HG03139 (cell line): ENCODE results near the gene LAPTM4A.
A peak's percentile ranks its signal among the peaks of the same experiment; 100 is the strongest.

ENCODE experiments used
- ATAC-seq: cut with Tn5 transposase; IDR thresholded peaks from one replicate; pipeline ENCODE4 v1.9.1; 2021; ENCODE audit not compliant: unreplicated experiment

The LAPTM4A gene

DNA sequence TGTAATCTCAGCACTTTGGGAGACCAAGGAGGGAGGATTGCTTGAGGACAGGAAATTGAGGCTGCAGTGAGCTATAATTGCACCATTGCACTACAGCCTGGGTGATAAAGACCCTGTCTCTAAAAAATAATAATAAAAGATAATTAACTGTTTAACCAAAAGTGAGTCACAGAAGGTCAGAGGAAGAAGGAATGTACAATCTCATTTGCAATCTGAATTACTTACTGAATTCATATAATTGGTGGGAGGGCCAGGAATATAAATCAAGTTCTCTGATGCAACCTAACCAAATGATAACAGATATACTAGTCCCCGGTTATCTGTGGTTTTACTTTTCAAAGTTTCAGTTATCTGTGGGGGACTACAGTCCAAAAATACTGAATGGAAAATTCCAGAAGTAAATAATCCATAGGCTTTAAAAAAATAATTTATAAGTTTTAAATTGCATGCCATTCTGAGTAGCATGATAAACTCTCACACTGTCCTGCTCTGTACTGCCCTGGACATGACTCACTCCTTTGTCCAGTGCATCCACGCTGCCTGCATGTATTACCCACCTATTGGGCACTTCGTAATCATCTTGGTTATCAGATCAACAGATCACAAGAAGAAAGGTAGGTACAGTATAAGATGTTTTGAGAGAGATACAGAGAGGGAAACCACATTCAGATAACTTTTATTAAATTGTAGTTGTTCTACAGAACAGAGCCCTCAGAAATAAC lies 26.2 kb downstream of the LAPTM4A start:
- no peak for ATAC-seq

DNA sequence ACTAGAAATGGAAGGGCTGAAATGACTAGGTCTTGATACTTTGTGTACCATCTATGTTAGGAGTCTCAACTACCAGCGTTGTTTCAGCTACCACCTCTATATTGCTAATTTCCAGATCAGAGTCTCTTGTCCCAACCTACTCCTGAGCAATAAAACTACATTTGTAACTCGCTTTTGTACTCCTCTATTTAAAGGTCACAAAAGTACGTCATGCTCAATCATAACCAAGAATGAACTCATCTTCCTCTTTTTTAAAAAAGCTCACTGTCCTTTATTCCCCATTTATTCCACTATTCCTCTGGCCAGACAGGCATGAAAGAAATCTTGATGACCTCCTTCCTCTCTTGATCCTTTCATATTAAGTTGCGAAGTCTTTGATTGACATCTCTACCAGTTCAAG lies 27.7 kb downstream of the LAPTM4A start:
- ATAC-seq = no peak

DNA sequence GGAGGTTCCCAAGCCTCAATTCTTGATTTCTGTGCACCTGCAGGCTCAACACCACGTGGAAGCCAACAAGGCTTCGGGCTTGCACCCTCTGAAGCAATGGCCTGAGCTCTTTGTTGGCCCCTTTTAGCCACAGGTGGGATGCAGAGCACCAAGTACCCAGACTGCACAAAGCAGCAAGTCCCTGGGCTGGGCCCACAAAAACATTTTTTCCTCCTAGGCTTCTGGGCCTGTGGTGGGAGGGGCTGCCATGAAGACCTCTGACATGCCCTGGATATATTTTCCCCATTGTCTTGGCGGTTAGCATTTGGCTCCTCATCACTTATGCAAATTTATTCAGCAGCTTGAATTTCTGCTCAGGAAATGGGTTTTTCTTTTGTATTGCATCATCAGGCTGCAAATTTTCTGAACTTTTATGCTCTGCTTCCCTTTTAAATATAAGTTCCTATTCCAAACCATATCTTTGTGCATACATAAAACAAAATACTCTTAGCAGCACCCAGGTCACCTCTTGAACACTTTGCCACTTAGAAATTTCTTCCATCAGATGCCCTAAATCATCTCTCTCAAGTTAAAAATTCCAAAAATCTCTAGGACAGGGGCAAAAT lies 29.9 kb downstream of the LAPTM4A start:
- ATAC-seq = no peak

GRCh38 chr2:20019747-20020146 lies 31.7 kb downstream of the LAPTM4A start:
- ATAC-seq = no peak

GRCh38 chr2:20018601-20019152 lies 32.8 kb downstream of the LAPTM4A start:
- no peak for ATAC-seq

DNA sequence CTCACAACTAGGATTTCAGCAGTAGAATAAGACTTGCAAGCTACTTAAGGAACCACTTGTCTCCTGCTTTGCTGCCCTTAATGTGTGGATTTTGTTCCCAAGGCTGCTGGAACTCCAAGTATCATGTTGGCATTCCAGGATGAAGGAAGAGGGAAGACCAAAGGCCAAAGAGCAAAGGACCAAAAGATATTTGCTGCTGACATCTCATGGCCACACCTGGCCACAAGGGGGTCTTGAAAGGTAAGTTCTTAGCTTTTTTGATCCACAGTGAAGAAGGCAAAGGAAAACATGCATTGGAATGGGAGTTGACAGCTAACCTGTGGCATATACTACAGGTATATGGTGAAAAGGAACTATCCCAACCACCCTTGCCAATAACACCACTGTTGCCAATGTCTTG lies 35.1 kb downstream of the LAPTM4A start:
- ATAC-seq = no peak

DNA sequence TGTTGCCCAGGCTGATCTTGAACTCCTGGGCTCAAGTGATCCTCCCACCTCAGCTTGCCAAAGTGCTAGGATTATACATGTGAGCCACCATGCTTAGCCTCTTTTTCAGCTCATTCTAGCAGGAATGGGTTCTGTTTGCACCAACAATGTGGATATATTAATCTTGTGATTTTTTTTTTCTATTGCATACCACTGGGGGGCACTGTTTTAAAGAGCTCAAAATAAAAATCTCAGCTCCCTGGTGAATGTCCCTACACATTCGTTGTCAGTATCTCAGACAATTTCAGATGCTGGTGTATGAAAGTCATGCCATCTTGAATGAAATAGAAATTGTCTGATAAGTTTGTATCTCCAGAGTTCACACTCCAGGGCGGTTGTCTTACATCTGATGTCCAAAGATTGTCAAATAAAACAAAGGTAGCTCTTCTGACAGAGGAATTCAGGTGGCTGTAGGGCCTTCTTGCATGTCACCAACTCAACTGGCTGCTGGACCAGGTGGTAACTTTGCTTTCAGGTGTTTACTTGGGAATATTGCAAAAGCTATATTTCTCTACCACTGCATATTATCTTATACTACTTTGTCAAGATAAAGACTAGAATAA lies 35.8 kb downstream of the LAPTM4A start:
- ATAC-seq = no peak

- no peak for ATAC-seq
These were observed 38.1 kb downstream of the LAPTM4A start for GRCh38 chr2:20013126-20013849.

- no peak for ATAC-seq
These were observed 38.9 kb downstream of the LAPTM4A start, which contains the start of gene MATN3 for GRCh38 chr2:20012282-20013125. Gene MATN3 (minus strand): TSS chr2:20012668. CDS start chr2:20012631, 37 bp downstream.

- ATAC-seq = no peak
These were observed 39.5 kb downstream of the LAPTM4A start for GRCh38 chr2:20012032-20012281.

GRCh38 chr2:20011276-20012031 lies 40.0 kb downstream of the LAPTM4A start:
- no peak for ATAC-seq

DNA sequence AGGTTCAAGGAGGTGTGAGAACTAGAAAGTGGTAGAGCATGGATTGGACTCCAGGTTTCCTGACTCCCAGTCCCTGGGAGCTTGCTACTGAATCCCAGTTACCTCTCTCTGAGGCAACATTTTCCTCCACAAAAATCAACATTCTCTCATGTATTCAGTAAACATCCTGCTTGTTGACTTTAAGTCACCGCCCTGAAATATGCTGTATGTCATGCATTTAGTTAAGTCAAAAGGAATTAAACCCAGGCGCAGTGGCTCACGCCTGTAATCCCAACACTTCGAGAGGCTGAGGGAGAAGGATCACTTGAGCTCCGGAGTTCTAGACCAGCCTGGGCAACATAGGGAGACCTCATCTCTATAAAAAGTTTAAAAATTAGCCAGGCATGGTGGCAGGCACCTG lies 42.7 kb downstream of the LAPTM4A start:
- no peak for ATAC-seq

DNA sequence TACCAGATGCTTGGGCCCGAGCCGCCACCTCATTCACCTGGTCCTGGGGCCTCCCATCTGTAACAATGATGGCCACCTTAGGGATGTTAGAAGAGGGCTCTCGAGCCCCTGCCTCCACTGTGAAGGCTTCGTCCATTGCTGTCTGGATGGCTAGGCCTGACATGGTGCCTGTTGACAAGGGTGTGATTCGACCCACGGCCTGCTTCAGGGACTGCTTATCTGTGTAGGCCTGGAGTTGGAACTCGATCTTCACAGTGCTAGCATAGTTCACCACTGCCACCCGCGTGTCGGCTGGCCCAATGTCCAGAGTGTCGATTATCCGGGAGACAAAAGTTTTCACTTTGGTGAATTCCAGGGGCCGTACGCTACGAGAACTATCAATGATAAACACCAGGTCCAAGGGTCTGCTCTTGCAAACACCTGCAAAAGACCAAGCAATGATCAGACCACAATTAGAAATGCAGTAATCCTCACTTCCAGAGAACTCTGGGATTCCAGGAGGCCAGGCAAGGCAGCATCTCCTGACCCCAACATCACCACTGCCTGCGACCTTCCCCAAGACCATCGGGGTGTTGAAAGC lies 45.4 kb downstream of the LAPTM4A start:
- ATAC-seq = no peak

DNA sequence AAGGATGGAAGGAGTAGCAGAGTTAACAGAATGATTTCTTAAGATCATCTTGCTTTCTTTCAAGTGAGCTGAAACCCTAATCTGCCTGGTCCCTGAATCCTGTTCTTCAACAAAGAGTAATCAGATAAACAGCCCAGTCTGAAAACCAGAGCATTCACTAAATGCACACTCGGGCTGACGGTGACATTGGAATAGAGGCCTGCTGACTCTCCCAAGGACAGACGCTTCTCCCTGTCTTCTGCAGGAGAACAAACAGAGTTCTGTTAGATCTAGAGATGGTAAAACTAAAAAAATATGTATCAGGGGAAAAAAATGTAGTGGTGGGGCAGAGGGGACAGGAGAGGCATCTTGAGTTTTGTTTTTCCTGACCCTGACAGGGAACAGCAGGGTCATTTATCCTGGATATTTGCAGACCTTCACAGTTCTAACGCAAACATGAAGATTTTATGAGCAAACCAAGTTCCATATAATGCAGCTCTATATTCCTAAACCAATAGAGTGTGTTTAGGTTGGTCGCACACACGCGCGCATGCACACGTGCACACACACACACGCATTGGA lies 46.3 kb downstream of the LAPTM4A start:
- no peak for ATAC-seq

DNA sequence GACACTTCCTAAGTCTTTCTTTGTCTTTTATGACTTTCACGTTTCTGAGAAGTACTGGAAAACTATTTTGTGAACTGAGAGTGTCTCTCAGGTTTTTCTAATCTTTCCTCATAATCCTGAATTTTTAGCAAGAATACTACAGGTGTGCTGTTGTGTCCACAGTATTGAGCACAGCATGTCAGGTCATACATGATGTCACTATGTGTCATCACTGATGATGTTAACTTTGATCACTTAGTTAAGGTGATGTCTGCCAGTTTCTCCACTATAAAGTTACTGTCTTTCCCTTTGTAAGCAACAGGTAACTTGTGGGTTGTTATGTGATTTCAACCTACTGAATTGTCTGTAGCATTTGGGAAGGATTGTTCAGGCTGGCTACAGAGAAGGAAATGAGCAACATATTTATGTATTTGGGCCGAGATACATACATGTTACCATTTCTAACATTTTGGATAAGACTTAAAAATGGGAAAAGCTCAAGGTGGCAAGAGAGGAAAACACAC lies 50.0 kb downstream of the LAPTM4A start:
- no peak for ATAC-seq

DNA sequence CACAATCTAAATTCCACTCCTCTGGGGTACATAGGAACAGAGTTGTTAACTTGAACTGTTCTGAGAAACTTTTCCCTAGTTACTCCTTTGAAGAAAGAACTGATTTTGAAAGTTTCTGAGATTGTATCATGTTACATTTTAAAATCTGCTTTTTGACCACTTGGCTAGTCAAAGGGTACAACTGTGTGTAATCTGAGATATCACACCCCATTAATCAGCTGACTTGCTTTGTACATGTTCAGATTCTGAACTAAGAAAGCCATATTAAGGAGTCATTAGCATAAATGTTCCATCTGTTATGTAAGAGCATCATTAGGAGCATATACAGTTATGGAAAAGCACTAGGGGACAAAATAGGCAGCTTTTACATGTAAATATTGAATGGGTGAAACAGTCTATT lies 57.7 kb downstream of the LAPTM4A start:
- no peak for ATAC-seq

GRCh38 chr2:19991895-19992294 lies 59.5 kb downstream of the LAPTM4A start:
- ATAC-seq = no peak

GRCh38 chr2:19990416-19990728 lies 61.1 kb downstream of the LAPTM4A start:
- ATAC-seq = no peak

DNA sequence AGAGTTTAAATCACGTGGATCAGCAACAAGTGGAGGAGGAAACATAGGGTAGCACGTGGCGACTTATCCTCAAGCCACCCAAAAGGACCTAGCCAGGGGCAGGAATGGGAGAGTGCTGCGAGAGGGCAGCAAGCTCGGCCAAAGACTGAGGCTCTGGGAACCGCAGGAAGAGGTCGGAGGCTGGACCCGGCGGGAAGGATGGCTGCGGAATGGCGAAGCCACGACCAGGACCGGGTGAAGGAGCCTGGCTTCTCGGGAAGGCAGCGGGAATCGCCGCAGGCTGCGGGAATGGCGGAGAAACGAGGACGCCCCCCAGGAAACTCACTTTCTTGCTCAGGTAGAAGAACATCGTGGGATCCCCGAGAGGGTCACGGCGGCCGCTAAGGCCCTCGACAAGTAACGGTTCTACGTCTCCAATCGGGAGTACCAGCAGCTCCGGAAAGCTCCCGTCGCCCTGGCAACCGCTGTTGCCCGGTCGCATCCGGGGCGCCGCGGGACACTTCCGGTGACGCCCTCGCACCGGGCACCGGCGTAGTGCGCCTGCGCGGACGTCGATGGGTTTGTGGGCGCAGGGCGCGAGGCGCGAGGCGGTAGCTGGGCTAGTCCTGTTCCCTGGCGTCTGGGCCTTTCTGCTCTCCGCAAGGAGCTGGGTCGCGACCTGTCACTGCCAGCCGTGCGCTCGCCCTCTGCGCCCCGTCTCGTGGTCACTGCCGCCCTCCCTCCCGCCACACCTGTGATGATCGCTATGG lies 61.6 kb downstream of the LAPTM4A start, which contains the start of gene WDR35:
Gene WDR35 (minus strand): TSS at position 439 of the 749 bp plus-strand sequence. CDS start 90 bp downstream, at position 349.
- peak; percentile 89 for ATAC-seq
